Endothelial cell of umbilical vein (primary cell): ENCODE measurements around the gene ADARB2. TPM values are rescaled to one million over a fixed set of nuclear protein-coding genes. Genes with fewer than 3 reads are reported as not detected.

Source experiments
- BruUV-seq: library from RNA; stranded (reverse); fragments of 400-500 nt; replicated peaks from 2 replicates; lab custom pipeline; 2021; lab: Mats Ljungman, UMichigan
- CTCF ChIA-PET: fragments of 300-600, 350-600 bp; sonication (Branson Sonifier 250); formaldehyde crosslinking; loops from one replicate; lab custom pipeline; 2021; ENCODE audit warnings: antibody characterized with exemption, inconsistent platforms; lab: Charles Lee
- POLR2A ChIA-PET: fragments of 300-600, 350-600 bp; sonication (Branson Sonifier 250); formaldehyde crosslinking; loops from one replicate; lab custom pipeline; 2021; ENCODE audit warnings: antibody characterized with exemption, inconsistent platforms; lab: Charles Lee
- DNase-seq: peaks from one replicate; pipeline ENCODE4 v3.0.0-alpha.2; 2011; ENCODE audit warnings: low read depth, low spot score
- FAIRE-seq: peaks from 2 replicates; lab custom pipeline; 2011; peaks lifted over from hg19 to GRCh38; lab: Jason Lieb, UNC
- H2AFZ ChIP-seq: 2 replicates; pipeline ENCODE4 v1.6.0; 2012; ENCODE audit warnings: low read depth, low read length, control low read depth, inconsistent platforms
- H3K27ac ChIP-seq: 2 replicates; pipeline ENCODE4 v1.5.1; 2011; ENCODE audit warnings: low read depth, mild to moderate bottlenecking, control low read depth, low read length, moderate library complexity; ENCODE audit not compliant: insufficient read depth
- H3K27me3 ChIP-seq, 2 experiments: 2 replicates each; pipeline versions ENCODE4 v1.6.0 to v1.6.1; 2011; ENCODE audit warnings: low read length in 2 of 2, mixed read lengths in 1 of 2; ENCODE audit not compliant: control insufficient read depth in 2 of 2, insufficient read depth in 2 of 2
- H3K36me3 ChIP-seq, 2 experiments: 2 replicates in 1 of 2; 3 replicates in 1 of 2; pipeline ENCODE4 v1.5.1; 2011; ENCODE audit warnings: low read length in 2 of 2, mild to moderate bottlenecking in 1 of 2, moderate library complexity in 1 of 2; ENCODE audit not compliant: control insufficient read depth in 2 of 2, insufficient read depth in 2 of 2; ENCODE audit errors: extremely low read depth in 1 of 2
- H3K4me1 ChIP-seq: 3 replicates; pipeline ENCODE4 v1.5.1; 2011; ENCODE audit warnings: mild to moderate bottlenecking, low read length; ENCODE audit not compliant: control insufficient read depth, insufficient read depth; ENCODE audit errors: extremely low read depth
- H3K4me2 ChIP-seq: 2 replicates; pipeline ENCODE4 v1.6.1; 2011; ENCODE audit warnings: low read length, control low read depth, mixed read lengths; ENCODE audit not compliant: insufficient read depth
- H3K4me3 ChIP-seq, 3 experiments: fragments of 200-600 bp in 1 of 3; sonication (generic), shearing (Covaris generic) in 1 of 3; replicated peaks in 1 of 3; 2 replicates each; pipeline ENCODE4 v1.5.1; 2011 to 2016; ENCODE audit warnings: control low read depth in 3 of 3, low read length in 3 of 3, mild to moderate bottlenecking in 2 of 3, inconsistent platforms in 1 of 3, low read depth in 1 of 3, moderate library complexity in 1 of 3; ENCODE audit not compliant: insufficient read depth in 1 of 3
- H3K79me2 ChIP-seq: 2 replicates; pipeline ENCODE4 v1.6.0; 2012; ENCODE audit warnings: low read length, inconsistent platforms; ENCODE audit not compliant: control insufficient read depth, insufficient read depth
- H3K9ac ChIP-seq: replicated peaks from 2 replicates; pipeline ENCODE3; 2011; ENCODE audit warnings: low read length, control low read depth; ENCODE audit not compliant: insufficient read depth; ENCODE audit errors: extremely low read depth
- H3K9me1 ChIP-seq: replicated peaks from 3 replicates; pipeline ENCODE4 v1.6.0; 2011; ENCODE audit warnings: mild to moderate bottlenecking, low read length; ENCODE audit not compliant: control insufficient read depth, insufficient read depth; ENCODE audit errors: extremely low read depth
- H3K9me3 ChIP-seq: replicated peaks from 2 replicates; pipeline ENCODE4 v1.5.1; 2012; ENCODE audit warnings: low read length, inconsistent platforms; ENCODE audit not compliant: control insufficient read depth, insufficient read depth
- H4K20me1 ChIP-seq: replicated peaks from 2 replicates; pipeline ENCODE3; 2011; ENCODE audit warnings: mild to moderate bottlenecking, low read length; ENCODE audit not compliant: control insufficient read depth, insufficient read depth; ENCODE audit errors: extremely low read depth
- GATA2 ChIP-seq: IDR thresholded peaks from 2 replicates; pipeline ENCODE4 v1.7.0; 2011; ENCODE audit warnings: low read depth, mild to moderate bottlenecking, moderate library complexity, mixed read lengths, low read length; ENCODE audit not compliant: insufficient read length, insufficient read depth
- JUN ChIP-seq: IDR thresholded peaks from 2 replicates; pipeline ENCODE4 v1.6.1; 2011; ENCODE audit warnings: borderline replicate concordance, low read depth; ENCODE audit not compliant: insufficient read length, insufficient read depth
- MYC ChIP-seq: IDR thresholded peaks from one replicate; pipeline ENCODE4 v1.6.1; 2011; ENCODE audit warnings: mild to moderate bottlenecking, low read depth, low read length
- POLR2A ChIP-seq: IDR thresholded peaks from 2 replicates; pipeline ENCODE4 v1.6.1; 2012; ENCODE audit warnings: low read depth, mild to moderate bottlenecking, control low read depth, low read length
- dilution Hi-C: fragments of 300-500 bp; cut with MboI; formaldehyde crosslinking; loops from one replicate; pipeline ENCODE4 v1.15.0; 2019; ENCODE audit warnings: low sequenced_read_pairs; ENCODE audit not compliant: extremely low pct_ligation_motif_present
- intact Hi-C: fragments of 100-400 bp; cut with micrococcal nuclease; formaldehyde crosslinking; loops from one replicate; pipeline ENCODE4 v1.10.0; 2022
- polyA plus RNA-seq, 4 experiments: library from polyadenylated mRNA; depleted of rRNA in 3 of 4; stranded (reverse) in 3 of 4; unstranded in 1 of 4; fragments of >200 nt; gene quantifications; 2 replicates each; pipeline versions ENCODE4 v1.2.1 to v1.2.3, GENCODE V29; 2011 to 2012; ENCODE audit warnings: missing spikeins in 1 of 4
- total RNA-seq: library from RNA; stranded (reverse); gene quantifications from 2 replicates; pipeline ENCODE4 v1.2.3, GENCODE V29; 2021
- TF ChIP-seq, protein P1 (sequence below), 2 donors: IDR thresholded peaks; 1 replicate in 1 of 2; 2 replicates in 1 of 2; pipeline ENCODE4 v1.5.1; 2011; ENCODE audit warnings: low read length in 2 of 2, mild to moderate bottlenecking in 2 of 2, moderate library complexity in 2 of 2, control low read depth in 1 of 2, inconsistent platforms in 1 of 2, low read depth in 1 of 2; ENCODE audit not compliant: insufficient read depth in 1 of 2; ENCODE audit errors: extremely low read depth in 1 of 2
- TF ChIP-seq, protein P2 (sequence below): IDR thresholded peaks from 2 replicates; pipeline ENCODE4 v1.6.1; 2011; ENCODE audit not compliant: insufficient read depth, insufficient read length

Gene ADARB2
- total and polyA plus RNA-seq, 2 donors (not counting 3 experiments of a cell fraction or from before 2014, with no cell fraction given), result not detected

DNA sequence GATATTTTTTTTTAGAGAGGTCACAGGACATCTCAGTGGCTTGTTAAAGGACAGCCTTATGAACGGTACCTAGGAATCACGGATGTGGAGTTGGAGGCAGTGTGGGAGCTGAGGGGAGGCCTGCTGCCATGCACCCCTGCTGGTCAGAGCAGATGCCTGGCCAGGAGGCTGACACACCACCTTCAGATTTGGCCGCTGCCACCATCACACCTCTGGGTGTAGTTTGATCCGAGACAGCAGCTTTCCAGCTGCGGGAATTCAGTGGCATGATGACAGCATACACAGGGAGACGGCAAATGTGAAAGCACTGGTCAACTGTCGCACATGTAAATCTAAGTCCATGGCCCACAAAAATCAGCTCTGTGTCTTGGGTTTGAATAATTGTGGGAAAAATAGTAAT, 285.4 kb downstream of the ADARB2 start:
- dilution Hi-C loops, result no loop called here
- no peak overlapping the region for H2AFZ ChIP-seq
- ChIA-PET POLR2A (no interaction called here), CTCF (no interaction called here)
- peaks cover 5% of the 10 kb centered on the region for H3K9me3 ChIP-seq
- no peak for TF ChIP-seq JUN
- no peak overlapping the region for H3K4me3 ChIP-seq
- FAIRE-seq, result no peak
- no peaks in the 10 kb centered on the region for H3K27me3 ChIP-seq
- H3K79me2 ChIP-seq, result no peaks in the 10 kb centered on the region
- intact Hi-C loops, result no loop called here
- no peaks in the 10 kb centered on the region for H3K4me1 ChIP-seq
- no peaks in the 10 kb centered on the region for H3K9me1 ChIP-seq
- no TSS peak for BruUV-seq
- DNase-seq, result no peak
- H3K4me2 ChIP-seq, result no peak overlapping the region
- no peak overlapping the region for H3K27ac ChIP-seq
- H3K36me3 ChIP-seq, result no peaks in the 10 kb centered on the region
- no peak overlapping the region for H3K9ac ChIP-seq
- H4K20me1 ChIP-seq, result no peaks in the 10 kb centered on the region

DNA sequence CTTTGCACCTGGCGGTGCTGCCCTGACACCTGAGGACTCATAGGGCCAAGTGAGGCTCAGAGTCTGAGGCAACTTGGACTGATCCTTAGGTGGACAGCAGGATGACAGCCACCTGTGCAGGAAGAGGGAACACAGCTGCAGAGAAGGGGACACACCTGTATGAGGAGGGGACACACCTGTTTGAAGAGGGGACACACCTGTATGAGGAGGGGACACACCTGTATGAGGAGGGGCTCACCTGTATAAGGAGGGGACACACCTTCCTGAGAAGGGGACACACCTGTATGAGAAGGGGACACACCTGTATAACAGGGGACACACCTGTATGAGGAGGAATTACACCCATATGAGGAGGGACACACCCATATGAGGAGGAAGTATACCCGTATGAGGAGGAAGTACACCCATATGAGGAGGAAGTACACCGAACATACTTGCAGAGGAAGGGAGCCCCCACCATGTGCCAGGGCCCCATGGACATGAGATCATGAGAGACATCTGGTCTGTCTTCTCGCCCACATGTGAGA, 285.9 kb downstream of the ADARB2 start:
- ChIA-PET POLR2A (no interaction called here), CTCF (no interaction called here)

More for the DNA sequence above, 285.9 kb downstream of the ADARB2 start:
- H3K4me1 ChIP-seq, result no peaks in the 10 kb centered on the region
- BruUV-seq, result no TSS peak
- TF ChIP-seq, protein P1, sequence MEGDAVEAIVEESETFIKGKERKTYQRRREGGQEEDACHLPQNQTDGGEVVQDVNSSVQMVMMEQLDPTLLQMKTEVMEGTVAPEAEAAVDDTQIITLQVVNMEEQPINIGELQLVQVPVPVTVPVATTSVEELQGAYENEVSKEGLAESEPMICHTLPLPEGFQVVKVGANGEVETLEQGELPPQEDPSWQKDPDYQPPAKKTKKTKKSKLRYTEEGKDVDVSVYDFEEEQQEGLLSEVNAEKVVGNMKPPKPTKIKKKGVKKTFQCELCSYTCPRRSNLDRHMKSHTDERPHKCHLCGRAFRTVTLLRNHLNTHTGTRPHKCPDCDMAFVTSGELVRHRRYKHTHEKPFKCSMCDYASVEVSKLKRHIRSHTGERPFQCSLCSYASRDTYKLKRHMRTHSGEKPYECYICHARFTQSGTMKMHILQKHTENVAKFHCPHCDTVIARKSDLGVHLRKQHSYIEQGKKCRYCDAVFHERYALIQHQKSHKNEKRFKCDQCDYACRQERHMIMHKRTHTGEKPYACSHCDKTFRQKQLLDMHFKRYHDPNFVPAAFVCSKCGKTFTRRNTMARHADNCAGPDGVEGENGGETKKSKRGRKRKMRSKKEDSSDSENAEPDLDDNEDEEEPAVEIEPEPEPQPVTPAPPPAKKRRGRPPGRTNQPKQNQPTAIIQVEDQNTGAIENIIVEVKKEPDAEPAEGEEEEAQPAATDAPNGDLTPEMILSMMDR (IDR thresholded peaks at IDR 0.05; ENCODE audit: extremely low read depth in 1 of 2, insufficient read depth in 1 of 2, low read depth in 1 of 2, low read length in 2 of 2), result no peak
- TF ChIP-seq POLR2A, result no peak
- TF ChIP-seq MYC, result no peak
- no peak for TF ChIP-seq GATA2
- TF ChIP-seq, protein P2, sequence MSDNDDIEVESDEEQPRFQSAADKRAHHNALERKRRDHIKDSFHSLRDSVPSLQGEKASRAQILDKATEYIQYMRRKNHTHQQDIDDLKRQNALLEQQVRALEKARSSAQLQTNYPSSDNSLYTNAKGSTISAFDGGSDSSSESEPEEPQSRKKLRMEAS, result no peak
- no peak for TF ChIP-seq JUN
- intact Hi-C loops (no loop called here), dilution Hi-C loops (no loop called here)
- H2AFZ ChIP-seq, result no peak overlapping the region
- H3K79me2 ChIP-seq, result no peaks in the 10 kb centered on the region
- H3K4me3 ChIP-seq, result no peak overlapping the region
- H3K9me3 ChIP-seq, result peaks cover 5% of the 10 kb centered on the region
- H3K9ac ChIP-seq, result no peak overlapping the region
- H3K9me1 ChIP-seq, result no peaks in the 10 kb centered on the region
- no peaks in the 10 kb centered on the region for H3K27me3 ChIP-seq
- DNase-seq, result no peak
- H3K36me3 ChIP-seq, result no peaks in the 10 kb centered on the region
- H3K27ac ChIP-seq, result no peak overlapping the region
- no peaks in the 10 kb centered on the region for H4K20me1 ChIP-seq
- H3K4me2 ChIP-seq, result no peak overlapping the region
- FAIRE-seq, result no peak
